ENCODE measurements around the gene CYP11A1.

Gene CYP11A1

DNA sequence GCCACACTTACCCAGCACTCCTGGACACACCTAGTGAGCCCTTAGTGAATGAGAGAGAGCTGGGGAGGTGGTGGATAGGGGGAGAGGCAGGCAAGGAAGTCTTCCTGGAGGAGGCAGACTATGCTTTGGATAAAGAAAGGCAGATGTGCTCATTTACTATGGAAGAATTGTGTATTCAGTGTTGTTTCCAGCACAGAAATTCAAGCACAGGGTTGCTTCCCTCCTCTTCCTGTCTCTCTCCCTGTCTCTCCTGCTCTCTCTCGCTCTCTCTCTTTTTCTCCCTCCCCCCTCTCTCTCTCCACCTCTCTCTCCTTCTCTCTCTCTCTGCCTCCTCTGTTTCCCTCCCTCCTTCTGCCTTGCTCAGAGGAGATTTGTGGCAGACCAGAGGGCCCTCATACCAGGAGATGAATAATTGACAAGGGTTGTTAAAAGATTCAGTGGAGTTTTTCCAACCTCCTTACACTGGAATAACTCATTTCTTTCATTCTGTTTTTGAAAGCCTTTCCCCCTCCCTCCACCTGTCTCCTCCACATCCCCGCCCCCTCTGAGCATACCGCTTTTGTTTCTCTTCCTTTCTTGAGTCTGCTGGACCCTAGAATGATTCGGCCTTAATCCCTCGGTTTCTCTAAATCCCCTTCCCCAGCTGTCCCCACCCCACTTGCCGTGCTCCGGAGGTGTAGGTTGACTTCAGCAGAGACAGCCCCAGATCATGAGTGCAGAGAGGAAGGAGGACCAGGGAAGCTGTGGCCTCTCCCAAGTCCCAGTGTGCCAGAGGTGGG is 65.7 kb downstream of the CYP11A1 start:
- H3K4me3 ChIP-seq (ENCODE audit: low read depth, low read length), result no peak overlapping the region
- no peak for DNase-seq (ENCODE audit: low read depth)
- TF ChIP-seq, protein P1, sequence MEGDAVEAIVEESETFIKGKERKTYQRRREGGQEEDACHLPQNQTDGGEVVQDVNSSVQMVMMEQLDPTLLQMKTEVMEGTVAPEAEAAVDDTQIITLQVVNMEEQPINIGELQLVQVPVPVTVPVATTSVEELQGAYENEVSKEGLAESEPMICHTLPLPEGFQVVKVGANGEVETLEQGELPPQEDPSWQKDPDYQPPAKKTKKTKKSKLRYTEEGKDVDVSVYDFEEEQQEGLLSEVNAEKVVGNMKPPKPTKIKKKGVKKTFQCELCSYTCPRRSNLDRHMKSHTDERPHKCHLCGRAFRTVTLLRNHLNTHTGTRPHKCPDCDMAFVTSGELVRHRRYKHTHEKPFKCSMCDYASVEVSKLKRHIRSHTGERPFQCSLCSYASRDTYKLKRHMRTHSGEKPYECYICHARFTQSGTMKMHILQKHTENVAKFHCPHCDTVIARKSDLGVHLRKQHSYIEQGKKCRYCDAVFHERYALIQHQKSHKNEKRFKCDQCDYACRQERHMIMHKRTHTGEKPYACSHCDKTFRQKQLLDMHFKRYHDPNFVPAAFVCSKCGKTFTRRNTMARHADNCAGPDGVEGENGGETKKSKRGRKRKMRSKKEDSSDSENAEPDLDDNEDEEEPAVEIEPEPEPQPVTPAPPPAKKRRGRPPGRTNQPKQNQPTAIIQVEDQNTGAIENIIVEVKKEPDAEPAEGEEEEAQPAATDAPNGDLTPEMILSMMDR (IDR thresholded peaks at IDR 0.05; ENCODE audit: insufficient read depth, low read depth, low read length, missing control alignments), result no peak

- DNase-seq (ENCODE audit: low read depth), result no peak
- H3K4me3 ChIP-seq (ENCODE audit: low read depth, low read length), result no peak overlapping the region
Observed at GRCh38 chr15:74300057-74300795, 67.2 kb downstream of the CYP11A1 start.

GRCh38 chr15:74297887-74298286 is 69.6 kb downstream of the CYP11A1 start:
- no peak overlapping the region for H3K4me3 ChIP-seq (ENCODE audit: low read depth, low read length)
- no peak for DNase-seq (ENCODE audit: low read depth)
- TF ChIP-seq, protein P1 (IDR thresholded peaks at IDR 0.05; ENCODE audit: insufficient read depth, low read depth, low read length, missing control alignments), result no peak

More at GRCh38 chr15:74300057-74300795, 67.2 kb downstream of the CYP11A1 start:
- TF ChIP-seq, protein P1 (IDR thresholded peaks at IDR 0.05; ENCODE audit: insufficient read depth, low read depth, low read length, missing control alignments), result no peak

- DNase-seq (ENCODE audit: low read depth), result no peak
- TF ChIP-seq, protein P1 (IDR thresholded peaks at IDR 0.05; ENCODE audit: insufficient read depth, low read depth, low read length, missing control alignments), result no peak
Observed at GRCh38 chr15:74295800-74296199, 71.6 kb downstream of the CYP11A1 start.

GRCh38 chr15:74294010-74294409 is 73.4 kb downstream of the CYP11A1 start:
- DNase-seq (ENCODE audit: low read depth), result no peak
- no peak overlapping the region for H3K4me3 ChIP-seq (ENCODE audit: low read depth, low read length)
- TF ChIP-seq, protein P1 (IDR thresholded peaks at IDR 0.05; ENCODE audit: insufficient read depth, low read depth, low read length, missing control alignments), result no peak

More at GRCh38 chr15:74295800-74296199, 71.6 kb downstream of the CYP11A1 start:
- no peak overlapping the region for H3K4me3 ChIP-seq (ENCODE audit: low read depth, low read length)

DNA sequence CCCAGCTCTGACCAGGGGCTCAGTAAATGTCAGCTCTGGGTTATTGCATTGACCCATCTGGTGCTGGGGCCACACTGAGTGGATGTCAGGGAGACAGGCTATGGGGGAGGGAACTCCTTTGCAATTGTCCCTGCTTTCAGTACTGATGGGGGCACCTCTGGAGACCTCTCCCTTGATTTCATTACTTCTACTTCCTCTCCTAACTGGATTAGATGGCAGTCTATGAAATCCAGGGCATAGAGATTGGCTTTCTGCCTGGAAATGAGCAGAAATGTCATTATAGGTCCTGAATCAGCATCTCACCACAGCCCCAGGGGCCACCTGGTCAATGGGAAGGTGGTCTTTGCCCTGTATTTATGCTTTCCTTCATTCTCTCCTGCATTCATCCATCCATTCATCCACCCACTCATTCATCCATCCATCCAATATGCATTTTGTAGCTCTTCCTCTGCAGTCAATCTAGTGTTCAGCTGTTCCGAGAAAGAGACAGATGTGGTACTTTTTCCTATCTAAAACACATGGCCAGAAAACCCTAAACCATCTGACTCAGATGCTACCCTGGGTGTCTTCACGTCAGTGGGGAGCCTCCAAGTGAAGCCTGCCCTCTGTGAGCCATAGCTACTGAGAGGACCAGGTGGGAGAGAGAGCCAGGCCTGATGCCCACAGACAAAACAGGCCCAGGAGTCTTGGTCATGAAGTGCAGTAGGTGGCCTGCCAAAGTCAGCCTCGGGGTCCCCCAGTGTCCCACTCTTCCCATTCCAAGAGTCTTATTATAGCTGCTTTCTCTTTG is 74.2 kb downstream of the CYP11A1 start:
- H3K4me3 ChIP-seq (ENCODE audit: low read depth, low read length), result no peak overlapping the region
- no peak for DNase-seq (ENCODE audit: low read depth)
- TF ChIP-seq, protein P1 (IDR thresholded peaks at IDR 0.05; ENCODE audit: insufficient read depth, low read depth, low read length, missing control alignments), result no peak

Measured in GM12865 (cell line).